Mucosa of stomach (tissue), 1 donor: Measurements from ENCODE around the gene NEURL1B.

Experiments used
- H3K27me3 ChIP-seq: one replicate; pipeline ENCODE4 v1.7.0; 2013; ENCODE audit warnings: mild to moderate bottlenecking, low read length; ENCODE audit not compliant: control insufficient read depth, insufficient read depth
- H3K36me3 ChIP-seq: one replicate; pipeline ENCODE4 v1.7.0; 2013; ENCODE audit warnings: low read length; ENCODE audit not compliant: control insufficient read depth, insufficient read depth
- H3K4me1 ChIP-seq: one replicate; pipeline ENCODE4 v1.7.0; 2013; ENCODE audit warnings: mild to moderate bottlenecking, low read length; ENCODE audit not compliant: control insufficient read depth, insufficient read depth
- H3K4me3 ChIP-seq: one replicate; pipeline ENCODE4 v1.7.0; 2013; ENCODE audit warnings: low read length
- H3K9ac ChIP-seq: one replicate; pipeline ENCODE4 v1.7.0; 2013; ENCODE audit warnings: mild to moderate bottlenecking, low read length, moderate library complexity
- H3K9me3 ChIP-seq: one replicate; pipeline ENCODE4 v1.7.0; 2013; ENCODE audit warnings: mild to moderate bottlenecking, low read length, moderate library complexity; ENCODE audit not compliant: control insufficient read depth
- donor health status: Pancreatic carcinoma.

NEURL1B gene

DNA sequence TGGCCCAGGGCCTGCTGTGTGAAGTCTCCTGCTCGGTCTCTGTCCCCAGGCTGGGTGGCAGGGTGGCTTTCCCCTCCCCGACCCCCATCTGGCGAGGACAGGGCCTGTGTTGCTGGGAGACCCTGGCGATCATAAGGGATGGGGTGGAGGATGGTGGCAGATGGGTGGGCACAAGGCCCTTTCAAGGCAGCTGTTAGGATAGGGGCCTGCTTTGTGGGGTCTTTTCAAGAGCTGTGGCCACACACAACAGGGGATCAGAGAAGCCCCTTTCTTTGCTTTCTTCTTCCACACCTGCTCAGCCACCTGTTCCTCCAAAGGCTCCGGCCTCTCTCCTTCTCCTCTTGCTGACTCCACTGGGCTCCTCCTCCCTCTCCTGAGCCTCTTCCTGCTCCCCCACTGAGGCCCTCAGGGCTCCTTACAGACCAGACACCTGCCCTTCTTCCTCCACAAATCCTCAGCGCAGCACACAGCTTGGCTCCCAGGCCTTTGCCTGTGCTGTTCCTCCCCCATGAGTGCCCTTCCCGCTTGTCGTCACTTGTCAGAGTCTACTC, 15.0 kb upstream of the NEURL1B start:
- H3K4me1 ChIP-seq, result no peaks in the 10 kb centered on the region
- no peaks in the 10 kb centered on the region for H3K36me3 ChIP-seq
- H3K9me3 ChIP-seq, result no peaks in the 10 kb centered on the region
- H3K27me3 ChIP-seq, result no peaks in the 10 kb centered on the region
- H3K4me3 ChIP-seq, result no peak overlapping the region
- H3K9ac ChIP-seq, result no peak overlapping the region

- Histone ChIP-seq H3K36me3 (no peaks in the 10 kb centered on the region), H3K27me3 (no peaks in the 10 kb centered on the region), H3K4me1 (no peaks in the 10 kb centered on the region), H3K9me3 (no peaks in the 10 kb centered on the region), H3K9ac (no peak overlapping the region), H3K4me3 (no peak overlapping the region)
Measured at GRCh38 chr5:172630082-172630481, 11.0 kb upstream of the NEURL1B start.

- no peaks in the 10 kb centered on the region for H3K9me3 ChIP-seq
- no peaks in the 10 kb centered on the region for H3K27me3 ChIP-seq
- H3K4me3 ChIP-seq, result no peak overlapping the region
- no peaks in the 10 kb centered on the region for H3K4me1 ChIP-seq
- H3K9ac ChIP-seq, result no peak overlapping the region
- H3K36me3 ChIP-seq, result no peaks in the 10 kb centered on the region
Measured at GRCh38 chr5:172630482-172630881, 10.6 kb upstream of the NEURL1B start.

- Histone ChIP-seq H3K36me3 (no peaks in the 10 kb centered on the region), H3K9me3 (no peaks in the 10 kb centered on the region), H3K27me3 (no peaks in the 10 kb centered on the region), H3K4me1 (no peaks in the 10 kb centered on the region), H3K4me3 (no peak overlapping the region), H3K9ac (no peak overlapping the region)
Measured at GRCh38 chr5:172630986-172631385, 10.1 kb upstream of the NEURL1B start.

- H3K36me3 ChIP-seq, result no peaks in the 10 kb centered on the region
- H3K27me3 ChIP-seq, result no peaks in the 10 kb centered on the region
- H3K4me3 ChIP-seq, result no peak overlapping the region
- H3K9ac ChIP-seq, result no peak overlapping the region
- H3K9me3 ChIP-seq, result no peaks in the 10 kb centered on the region
- H3K4me1 ChIP-seq, result peaks cover 10% of the 10 kb centered on the region
Measured at GRCh38 chr5:172632346-172633092, 8.5 kb upstream of the NEURL1B start.

GRCh38 chr5:172633403-172633970, 7.6 kb upstream of the NEURL1B start:
- Histone ChIP-seq H3K9ac (no peak overlapping the region), H3K9me3 (no peaks in the 10 kb centered on the region)

DNA sequence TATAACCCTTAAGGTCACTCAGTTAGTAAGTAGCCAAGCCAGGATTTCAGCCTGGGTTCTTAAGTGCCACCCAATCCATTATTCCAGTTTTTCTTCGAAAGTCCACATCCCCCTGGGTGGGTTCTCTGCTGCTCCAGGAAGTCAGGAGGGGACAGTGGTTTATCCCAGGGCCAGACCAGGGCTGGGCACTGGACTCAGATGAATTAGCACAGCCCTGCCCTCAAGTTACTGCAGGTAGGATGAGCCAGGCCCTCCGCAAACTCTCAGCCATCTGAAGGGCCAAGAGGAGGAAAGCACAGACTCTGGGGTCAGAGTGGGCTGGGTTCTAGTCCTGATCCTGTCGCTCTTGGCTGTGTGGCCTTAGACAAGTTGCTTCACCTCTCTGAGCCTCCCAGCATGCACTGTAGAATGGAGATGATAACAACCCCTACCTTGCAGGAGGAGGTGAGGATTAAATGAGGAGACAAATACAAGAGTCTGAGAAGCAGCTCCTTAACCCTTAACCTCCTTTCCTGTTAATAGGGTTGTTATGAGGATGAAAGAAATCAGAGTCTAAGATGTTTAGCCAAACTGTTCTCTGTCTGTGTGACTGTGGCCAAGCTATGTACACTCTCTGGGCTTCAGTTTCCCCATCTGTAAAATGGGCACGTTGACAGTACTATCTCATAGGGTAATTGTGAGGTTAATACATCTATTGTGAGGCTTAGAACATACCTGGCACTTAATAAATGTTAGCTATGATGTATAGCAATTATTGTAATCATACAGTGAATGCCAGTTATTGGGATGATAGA, 6.8 kb upstream of the NEURL1B start:
- Histone ChIP-seq H3K36me3 (no peaks in the 10 kb centered on the region), H3K9ac (no peak overlapping the region), H3K4me3 (no peak overlapping the region), H3K9me3 (no peaks in the 10 kb centered on the region), H3K4me1 (peaks cover 10% of the 10 kb centered on the region), H3K27me3 (no peaks in the 10 kb centered on the region)

More at GRCh38 chr5:172633403-172633970, 7.6 kb upstream of the NEURL1B start:
- Histone ChIP-seq H3K4me3 (no peak overlapping the region), H3K36me3 (no peaks in the 10 kb centered on the region), H3K4me1 (peaks cover 10% of the 10 kb centered on the region), H3K27me3 (no peaks in the 10 kb centered on the region)

- no peak overlapping the region for H3K4me3 ChIP-seq
- H3K9me3 ChIP-seq, result no peaks in the 10 kb centered on the region
- no peaks in the 10 kb centered on the region for H3K27me3 ChIP-seq
- H3K36me3 ChIP-seq, result no peaks in the 10 kb centered on the region
- no peak overlapping the region for H3K9ac ChIP-seq
- peaks cover 10% of the 10 kb centered on the region for H3K4me1 ChIP-seq
Measured at GRCh38 chr5:172635038-172635437, 6.0 kb upstream of the NEURL1B start.

- no peaks in the 10 kb centered on the region for H3K27me3 ChIP-seq
- peaks cover 18% of the 10 kb centered on the region for H3K4me1 ChIP-seq
- H3K9ac ChIP-seq, result no peak overlapping the region
- H3K36me3 ChIP-seq, result no peaks in the 10 kb centered on the region
- no peaks in the 10 kb centered on the region for H3K9me3 ChIP-seq
- H3K4me3 ChIP-seq, result no peak overlapping the region
Measured at GRCh38 chr5:172636279-172637050, 4.6 kb upstream of the NEURL1B start.

DNA sequence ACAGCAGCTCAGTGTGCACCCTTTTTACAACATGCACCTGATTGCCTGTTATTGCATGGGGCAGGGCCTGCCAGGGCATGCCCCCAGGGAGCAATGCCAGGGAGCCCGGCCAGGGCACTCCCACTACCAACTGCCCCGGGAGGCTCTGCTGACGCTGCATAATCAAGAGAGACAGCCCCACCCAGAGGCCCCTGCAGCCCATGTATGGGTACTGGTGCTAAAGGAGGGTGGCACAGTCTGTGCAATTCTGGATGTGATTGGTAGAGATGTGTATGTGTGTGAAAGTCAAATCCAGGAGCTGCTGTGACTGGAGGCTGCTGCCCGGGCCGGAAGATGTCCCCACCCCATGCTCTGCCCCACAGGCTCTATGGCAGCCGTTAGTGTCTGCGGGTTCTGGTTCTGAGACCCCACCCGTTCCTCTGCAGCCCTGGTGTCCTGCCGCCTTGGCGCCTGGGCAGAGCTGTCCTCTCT, 3.9 kb upstream of the NEURL1B start:
- no peak overlapping the region for H3K4me3 ChIP-seq
- no peak overlapping the region for H3K9ac ChIP-seq
- no peaks in the 10 kb centered on the region for H3K9me3 ChIP-seq
- H3K4me1 ChIP-seq, result peaks cover 22% of the 10 kb centered on the region
- no peaks in the 10 kb centered on the region for H3K27me3 ChIP-seq
- H3K36me3 ChIP-seq, result no peaks in the 10 kb centered on the region

- Histone ChIP-seq H3K4me3 (no peak overlapping the region), H3K27me3 (no peaks in the 10 kb centered on the region), H3K36me3 (no peaks in the 10 kb centered on the region), H3K9me3 (no peaks in the 10 kb centered on the region), H3K9ac (no peak overlapping the region), H3K4me1 (peaks cover 22% of the 10 kb centered on the region)
Measured at GRCh38 chr5:172637740-172638139, 3.3 kb upstream of the NEURL1B start.
